ENCODE data around the gene PDE6C.

Gene PDE6C

DNA sequence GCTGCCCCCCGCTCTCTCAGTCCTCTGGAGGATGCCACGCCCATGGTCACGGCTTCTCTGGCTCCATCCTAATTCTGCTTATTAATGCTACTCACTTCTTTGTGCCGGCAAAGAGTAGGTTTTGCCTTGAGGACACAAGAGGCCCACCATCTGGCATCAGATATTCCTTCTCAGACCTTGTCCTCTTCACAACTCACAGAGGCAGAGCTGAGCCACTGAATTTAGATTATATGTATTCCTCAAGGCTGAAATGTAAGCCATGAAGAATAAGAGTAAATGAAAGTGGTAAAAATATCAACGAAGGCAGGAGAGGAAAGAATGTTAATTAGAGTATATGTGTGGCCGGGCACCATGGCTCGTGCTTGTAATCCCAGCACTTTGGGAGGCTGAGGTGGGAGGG is 17.8 kb upstream of the PDE6C start:
- no peak for DNase-seq (ENCODE audit: low read depth)

DNA sequence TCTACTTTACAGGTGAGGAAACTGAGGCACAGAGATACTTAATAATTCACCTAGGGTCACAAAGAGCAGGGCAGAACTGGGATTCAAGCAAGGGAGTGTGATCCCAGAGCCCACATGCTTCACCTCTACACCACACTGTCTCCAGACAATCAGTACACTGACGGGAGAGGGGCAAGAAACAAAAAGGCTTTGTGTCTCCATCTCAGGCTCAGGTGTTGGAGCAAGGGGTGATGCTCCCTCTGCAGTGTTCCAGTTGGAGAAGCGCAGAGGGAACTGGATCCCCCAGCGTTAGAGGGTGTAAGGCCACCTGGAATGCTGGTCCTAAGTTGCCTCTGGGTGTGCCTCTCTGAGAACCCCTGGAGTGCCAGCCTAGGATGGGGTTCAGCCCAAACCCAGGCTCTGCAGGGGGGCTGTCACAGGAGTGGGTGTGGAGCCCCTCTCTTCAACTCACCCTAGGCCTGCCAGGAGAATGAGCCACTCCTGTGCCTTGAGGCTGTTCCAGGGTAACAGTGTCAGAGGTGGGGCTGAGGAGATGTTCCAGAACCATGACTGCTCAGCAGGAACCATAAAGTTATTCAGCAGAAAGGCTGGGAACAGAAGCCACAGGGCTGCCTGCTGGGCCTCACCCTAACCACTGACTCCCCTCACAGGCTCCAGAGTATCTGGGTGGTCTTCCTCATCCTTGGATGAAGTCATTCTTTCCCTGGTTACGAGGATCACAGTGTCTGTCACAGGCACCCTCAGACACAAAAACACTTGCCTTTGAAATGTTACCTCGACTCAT is 16.8 kb upstream of the PDE6C start:
- no peak for DNase-seq (ENCODE audit: low read depth)

DNA sequence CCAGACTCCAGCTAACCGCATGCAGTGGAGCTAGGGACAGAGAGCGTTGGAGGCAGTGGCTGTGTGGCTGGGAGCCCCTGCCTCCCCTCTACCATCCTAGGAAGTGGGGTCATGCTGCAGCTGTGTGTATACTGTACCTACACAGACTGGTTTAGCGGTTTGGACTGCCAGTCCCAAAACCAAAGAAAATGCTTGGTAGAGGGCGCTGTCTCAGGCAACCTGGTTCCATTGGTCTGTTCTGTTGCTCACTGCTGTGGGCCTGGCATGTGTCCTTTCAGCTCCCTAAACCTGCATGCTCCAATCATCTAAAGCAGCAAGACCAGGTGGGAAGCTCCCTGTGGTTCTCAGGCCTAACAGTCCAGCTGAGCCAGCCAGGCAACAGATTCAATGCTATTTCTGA is 15.8 kb upstream of the PDE6C start:
- no peak for DNase-seq (ENCODE audit: low read depth)

DNA sequence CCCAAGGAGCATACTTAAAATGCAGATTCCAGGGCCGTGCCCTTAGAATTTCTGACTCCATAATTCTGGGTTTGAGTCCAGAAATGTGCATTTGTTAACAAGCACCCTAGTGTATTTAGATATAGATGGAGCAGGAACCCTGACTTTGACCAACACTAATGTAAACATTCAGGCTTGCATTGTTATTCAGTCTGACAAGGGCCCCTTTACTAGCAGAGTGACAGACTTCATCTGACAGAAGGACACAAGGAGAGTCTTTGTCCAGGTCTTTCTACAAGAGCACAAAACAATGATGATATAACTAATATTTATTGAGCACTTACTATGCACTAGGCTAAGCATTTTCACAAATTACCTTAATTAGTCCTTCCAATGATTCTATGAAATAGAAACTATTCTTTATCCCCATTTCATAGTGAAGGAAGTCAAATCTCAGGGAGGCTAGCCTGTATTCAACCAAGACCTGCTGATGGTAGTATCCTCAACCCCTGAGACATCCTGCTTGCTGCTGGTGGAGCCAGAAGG is 15.2 kb upstream of the PDE6C start:
- no peak for DNase-seq (ENCODE audit: low read depth)

DNA sequence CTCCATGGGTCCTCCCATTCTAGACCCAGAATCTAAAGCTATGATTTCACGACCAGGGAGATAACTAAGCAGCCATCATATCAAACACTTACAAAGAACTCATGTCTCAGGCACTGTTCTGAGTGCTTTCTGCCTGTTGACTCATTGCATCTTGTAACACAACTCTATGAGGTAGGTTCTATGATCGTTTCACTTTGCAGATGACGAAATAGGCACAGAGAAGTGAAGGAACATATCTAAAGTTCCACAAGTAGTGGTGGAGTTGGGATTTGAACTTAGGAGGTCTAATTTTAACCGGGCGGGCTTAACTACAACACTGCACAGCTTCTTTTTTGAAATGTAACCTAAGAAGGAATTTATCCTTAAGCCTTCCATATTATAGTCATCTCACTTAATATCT is 14.2 kb upstream of the PDE6C start:
- no peak for DNase-seq (ENCODE audit: low read depth)

DNA sequence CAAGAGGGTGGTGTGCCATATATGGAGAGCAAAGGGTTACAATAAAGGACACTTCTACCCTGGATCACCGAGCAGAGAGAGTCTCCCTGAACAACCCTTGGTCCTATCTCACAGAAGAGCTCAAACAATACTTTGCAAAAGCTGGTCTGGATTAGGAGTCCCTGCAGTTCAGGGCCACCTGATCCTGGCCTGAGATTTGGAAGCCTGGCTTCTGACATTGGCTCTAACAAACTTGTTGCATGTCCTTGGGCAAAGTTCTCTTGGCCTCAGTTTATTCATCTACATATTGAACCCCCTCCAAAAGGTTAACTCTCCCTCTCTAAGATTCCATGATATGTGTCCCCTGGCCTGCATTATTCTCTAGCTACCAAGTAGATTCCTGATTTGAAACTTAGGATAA is 13.0 kb upstream of the PDE6C start:
- no peak for DNase-seq (ENCODE audit: low read depth)

DNA sequence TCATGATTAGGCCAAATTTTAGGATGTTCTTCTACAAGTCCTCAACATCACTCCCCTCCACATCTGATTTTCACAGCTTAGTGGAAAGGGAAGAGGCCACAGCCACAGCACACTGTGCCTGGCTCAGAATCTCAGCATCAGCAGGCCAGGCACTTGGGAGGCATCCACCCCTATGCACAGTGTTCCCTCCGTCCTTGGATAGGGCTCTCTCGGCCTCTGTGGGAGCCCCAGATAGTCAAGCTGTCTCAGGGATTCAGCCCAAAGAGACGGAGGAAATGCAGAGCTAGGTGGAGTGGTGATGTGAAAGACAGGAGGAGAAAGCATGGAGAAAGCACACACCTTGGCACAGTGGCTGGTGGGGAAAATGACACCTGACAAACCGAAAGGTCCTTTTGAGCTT is 12.6 kb upstream of the PDE6C start:
- no peak for DNase-seq (ENCODE audit: low read depth)

DNA sequence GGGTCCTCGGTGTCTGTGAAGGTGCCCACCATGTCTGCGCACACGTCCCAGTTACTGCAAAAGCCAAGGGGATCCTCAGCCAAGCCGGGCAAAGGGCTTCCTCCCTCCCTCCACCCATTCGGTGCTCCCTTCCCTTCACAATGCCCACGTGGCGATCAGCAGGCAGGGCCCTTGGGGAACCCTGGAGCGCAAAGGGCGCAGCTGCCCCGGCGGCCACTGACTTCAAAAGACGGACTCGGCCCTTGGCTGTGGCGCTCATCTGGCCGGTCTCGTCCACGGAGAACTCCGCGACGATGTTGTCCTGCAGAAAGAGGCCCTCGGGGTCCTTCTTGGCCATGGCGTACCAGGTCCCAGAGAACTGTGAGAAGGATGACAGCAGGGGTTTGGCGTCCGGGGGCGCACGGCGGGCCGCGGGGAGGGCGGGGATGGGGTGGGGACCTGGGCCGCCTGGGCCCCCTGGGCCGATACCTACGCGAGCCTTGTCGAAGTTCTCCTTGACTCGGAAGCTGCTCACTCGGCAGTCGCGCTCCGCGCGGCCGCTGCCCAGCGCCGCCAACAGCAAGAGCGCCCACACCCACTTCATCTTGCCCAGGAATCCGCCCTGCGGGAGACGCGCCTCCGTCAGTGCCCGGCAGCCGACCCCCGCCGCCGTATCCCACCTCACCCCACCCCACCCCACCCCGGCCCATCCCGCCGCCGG is 11.7 kb upstream of the PDE6C start:
- no peak for DNase-seq (ENCODE audit: low read depth)

DNA sequence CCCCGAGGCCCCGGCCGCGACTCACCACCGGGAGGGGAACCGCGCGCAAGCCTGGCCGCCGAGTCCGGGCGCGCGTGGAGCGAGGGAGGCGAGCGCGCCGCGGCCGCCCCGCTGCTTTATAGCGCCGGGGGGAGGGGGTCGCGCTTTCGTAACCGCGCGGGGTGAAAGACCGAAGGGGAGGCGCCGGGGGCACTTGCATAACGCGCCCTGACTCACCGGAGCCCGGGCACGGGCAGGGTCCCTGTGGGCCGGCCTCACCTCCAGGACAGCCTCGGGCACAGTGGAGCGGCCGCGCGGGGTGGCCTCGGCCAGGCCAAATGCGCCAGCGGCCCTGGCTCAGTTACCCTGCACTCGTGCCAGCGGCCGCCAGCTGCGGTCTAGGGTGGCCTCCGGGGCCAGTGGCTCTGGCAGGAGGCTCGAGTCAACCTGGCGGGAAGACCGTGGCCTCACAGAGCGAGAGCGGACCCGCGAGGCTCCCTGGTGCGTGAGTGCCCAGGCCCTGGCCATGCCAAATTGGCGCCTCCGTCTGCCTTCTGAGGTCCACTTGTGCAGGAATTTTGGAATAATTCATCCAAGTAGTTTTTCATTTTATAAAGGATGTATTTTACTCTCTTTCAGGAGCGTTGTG is 11.1 kb upstream of the PDE6C start, which contains the start of gene RBP4:
Gene RBP4 (minus strand): TSS at position 90 of the 628 bp plus-strand sequence. CDS start 207 bp downstream, outside the sequence.
- no peak for DNase-seq (ENCODE audit: low read depth)

DNA sequence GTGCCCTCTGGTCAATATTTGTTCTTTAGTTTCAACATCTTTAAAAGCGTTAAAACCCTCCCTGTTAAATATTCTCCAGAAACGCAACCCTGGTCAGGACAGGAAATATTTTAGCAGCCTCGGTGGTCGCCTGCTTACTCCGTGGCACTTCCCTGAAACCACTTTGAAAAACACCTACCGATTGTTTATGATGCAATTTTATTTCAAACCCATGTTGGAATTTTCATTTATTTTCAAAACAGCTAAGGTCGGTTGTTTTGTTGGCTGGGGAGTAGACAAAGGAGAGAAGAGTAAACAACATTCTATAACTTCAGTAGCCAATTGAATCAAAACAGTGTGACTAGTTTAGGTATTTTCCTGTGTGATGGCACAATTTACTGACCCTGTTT is 10.6 kb upstream of the PDE6C start:
- no peak for DNase-seq (ENCODE audit: low read depth)

DNA sequence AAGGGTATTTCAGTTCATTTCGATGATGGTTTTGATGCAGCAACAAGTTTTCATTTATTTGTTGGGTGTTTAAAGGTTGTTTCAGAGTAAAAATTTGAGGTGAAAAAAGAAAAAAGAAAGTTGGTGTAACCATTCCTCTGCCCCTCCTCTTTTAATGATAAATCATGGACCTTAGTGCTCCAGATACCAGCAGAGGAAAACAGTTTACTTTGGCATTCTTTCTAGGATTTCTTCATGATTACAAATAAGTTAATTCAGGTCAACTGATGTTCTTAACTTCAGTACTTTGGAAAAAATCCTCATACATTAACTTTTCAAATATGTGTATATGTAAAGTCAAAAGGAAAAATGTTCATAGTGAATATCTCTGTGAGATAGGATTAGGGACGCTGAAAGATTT is 9.3 kb upstream of the PDE6C start:
- DNase-seq (ENCODE audit: low read depth), result no peak

DNA sequence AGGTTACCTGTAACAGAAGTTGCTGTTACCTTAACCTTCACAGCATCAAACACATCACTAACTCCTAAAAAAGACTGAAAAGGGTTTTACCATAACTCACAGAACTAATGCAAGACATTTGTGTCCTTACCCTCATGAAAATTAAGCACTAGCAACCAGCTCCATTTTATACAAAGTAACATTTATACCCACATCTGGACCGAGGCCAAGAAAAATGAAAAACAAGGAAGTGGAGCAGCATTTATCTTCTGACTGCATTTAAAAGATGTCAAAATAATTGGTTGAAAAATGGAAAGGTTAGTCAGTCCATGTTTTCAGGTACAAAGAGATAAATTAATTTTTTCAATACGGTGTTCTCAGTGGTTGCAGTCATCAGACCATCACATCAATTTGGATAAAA is 8.2 kb upstream of the PDE6C start:
- no peak for DNase-seq (ENCODE audit: low read depth)

DNA sequence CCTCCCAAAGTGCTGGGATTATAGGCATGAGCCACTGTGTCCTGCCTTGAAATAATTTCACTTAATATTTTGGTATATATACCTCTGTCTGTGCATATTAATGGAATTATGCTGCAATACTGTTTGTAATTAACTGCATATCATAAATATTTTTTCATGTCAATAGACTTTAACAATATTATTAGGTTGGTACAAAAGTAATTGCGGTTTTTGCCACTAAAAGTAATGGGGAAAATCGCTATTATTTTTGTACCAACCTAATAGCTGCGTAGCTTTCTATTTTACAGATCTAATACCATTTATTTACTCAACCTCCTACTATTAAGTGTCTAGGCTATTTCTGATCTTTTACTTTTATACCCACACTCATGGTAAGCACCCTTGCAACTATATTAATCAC is 3.9 kb upstream of the PDE6C start:
- no peak for DNase-seq (ENCODE audit: low read depth)

DNA sequence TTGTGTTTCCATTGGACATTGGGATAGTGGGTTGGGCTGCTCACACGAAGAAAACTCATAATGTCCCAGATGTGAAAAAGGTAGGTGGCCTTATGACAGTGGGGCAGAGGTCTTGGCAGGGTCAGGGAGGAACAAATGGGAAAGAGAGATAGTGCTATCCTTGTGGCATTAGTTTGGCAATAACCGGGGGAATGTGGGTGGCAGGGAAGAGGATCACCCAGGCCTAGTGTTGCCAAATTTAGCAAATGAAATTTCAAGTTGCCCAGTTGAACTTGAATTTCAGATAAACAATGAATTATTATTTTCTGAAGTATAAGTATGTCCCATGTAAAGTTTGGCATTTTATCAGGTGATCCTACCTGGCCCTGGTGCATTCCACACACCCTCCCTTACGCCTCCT is 789 bp downstream of the PDE6C start:
- DNase-seq (ENCODE audit: low read depth), result no peak

DNA sequence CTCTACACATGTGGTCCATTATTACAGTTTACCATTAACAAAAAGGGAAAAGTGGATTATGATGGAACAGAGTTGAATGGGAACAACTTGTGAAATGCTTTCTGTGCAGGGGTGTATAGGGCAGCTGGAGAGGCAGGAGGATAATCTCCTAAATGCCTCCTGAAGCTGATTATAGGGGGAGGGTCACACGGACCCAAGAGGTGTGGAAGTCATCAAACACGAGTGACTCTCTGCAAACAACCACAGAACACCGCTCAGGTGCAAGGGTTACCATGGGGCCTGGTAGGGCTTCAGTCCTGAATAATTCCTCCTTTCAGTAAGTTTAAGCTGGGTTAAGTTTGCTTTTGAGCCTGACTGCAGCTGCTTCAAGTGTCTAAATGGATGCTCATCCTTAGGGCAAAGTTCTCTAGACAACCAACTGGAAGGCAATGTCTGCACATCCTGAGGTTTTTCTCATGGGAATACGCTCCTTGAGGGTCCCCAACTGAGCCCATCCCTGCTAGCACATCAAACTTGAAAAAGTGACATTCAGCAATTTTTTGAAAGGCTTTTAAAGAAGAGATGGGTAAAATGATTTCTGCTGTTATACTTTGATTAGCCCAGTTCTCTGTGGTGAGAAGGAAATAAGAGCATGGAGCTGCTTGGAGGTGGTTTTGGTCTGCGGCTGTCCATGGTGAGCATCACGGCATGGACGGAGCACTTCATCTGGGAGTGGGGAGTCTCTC is 1.9 kb downstream of the PDE6C start:
- no peak for DNase-seq (ENCODE audit: low read depth)

DNA sequence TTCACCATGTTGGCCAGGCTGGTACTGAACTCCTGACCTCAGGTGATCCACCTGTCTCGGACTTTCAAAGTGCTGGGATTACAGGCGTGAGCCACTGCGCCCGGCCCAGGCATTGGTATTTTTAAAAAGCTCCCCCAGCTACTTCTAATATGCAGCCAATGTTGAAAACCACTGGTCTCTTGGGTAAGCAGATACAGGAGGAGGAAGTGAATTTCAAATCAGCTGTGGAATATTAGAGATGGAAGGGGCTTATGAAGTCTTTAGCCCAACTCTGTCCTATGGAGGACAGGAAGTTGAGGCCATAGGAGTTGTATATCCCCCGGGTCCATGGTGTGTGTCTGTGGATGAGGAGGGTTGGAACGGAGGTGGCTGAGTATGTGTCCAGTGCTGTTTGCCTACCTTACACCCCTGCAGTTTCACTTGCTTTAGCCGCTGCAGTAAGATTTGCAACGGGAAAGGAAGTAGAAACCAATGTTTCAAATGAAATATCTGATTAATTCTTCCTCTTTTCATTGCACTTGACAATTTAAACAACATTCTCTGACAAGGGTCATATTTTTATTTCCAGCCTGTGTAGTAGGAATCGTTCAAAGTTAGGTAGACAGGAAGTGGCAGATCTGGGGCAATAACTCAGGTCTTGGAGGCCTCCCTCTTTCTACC is 3.4 kb downstream of the PDE6C start:
- DNase-seq (ENCODE audit: low read depth), result no peak

DNA sequence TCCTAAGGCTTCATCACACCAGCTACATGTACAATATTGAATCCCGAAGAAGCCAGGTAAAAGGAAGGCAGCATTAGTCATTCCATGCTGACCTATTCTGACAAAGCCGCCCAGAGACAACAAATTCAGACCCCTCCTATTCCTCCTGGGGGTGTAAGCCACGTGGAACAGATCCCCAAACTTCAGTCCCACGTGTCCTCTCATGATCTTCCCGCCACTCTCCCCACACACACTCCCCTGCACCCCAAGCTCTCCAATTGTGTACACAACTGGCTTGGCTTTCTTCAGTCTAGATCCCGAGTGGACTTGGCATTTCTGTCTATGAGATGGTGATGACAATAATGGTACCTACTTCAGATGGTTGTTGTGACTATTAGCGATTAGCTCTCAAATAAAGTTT is 8.6 kb downstream of the PDE6C start:
- no peak for DNase-seq (ENCODE audit: low read depth)

DNA sequence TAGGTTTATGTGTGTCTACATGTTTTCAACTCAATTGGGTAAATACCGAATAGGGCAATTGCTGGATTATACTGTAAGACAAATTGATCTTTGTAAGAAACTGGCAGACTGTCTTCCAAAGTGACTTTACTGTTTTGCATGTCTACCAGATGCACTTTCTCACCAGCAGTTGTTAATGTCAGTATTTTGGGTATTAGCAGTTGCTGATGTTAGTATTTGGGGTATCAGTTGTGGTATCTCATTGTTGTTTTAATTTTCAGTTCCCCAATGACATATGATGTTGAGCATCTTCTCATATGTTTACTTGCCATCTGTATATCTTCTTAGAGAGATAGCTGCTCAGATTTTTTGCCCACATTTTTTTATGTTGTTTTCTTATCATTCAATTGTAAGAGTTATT is 10.6 kb downstream of the PDE6C start:
- no peak for DNase-seq (ENCODE audit: low read depth)

DNA sequence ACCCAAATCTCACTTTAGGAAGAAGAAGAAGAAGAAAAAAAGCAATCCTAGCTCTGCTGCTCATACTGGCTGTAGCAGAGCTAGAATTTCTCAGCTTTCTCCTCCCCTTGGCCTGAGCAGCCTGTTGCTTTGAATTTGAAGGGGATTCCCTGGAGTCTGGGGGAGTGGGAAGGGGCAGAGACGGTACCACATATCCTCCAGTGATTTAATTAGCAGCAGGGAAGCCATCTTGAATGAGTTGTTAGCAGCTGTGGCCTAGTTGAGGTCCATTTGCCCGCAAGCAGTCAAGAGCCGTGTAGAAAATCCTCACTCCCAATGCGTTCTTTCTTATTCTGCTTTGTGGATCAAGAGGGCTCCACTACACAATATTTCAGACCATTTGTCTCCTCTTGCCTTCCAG is 16.5 kb downstream of the PDE6C start:
- DNase-seq (ENCODE audit: low read depth), result no peak

DNA sequence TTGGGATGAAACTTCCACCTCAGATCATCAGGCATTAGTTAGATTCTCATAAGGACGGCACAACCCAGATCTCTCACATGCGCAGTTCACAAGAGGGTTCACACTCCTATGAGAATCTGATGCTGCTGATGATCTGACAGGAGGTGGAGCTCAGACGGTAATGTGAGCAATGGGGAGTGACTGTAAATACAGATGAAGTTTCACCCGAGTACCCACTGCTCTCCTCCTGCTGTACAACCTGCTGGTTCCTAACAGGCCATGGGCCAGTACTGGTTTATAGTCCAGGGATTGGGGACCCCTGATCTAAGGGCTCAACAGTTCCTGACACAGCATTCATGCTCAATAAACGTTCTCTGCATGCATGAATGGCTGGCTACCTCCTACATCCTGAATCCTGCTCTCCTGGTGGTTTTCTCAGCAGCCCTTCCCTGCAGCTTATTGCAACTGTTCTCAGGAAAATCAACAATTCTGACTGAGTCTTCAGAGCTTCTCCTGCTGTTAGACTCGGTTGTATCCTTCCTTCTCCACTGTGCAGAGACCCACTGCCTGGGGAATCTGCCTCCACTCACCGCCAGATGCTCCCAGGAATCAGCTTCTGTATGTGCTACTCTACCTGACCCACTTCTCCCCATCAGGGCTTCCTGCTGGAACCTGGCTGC is 17.4 kb downstream of the PDE6C start:
- no peak for DNase-seq (ENCODE audit: low read depth)
